NCI-H446 (cell line): ENCODE results near the gene BDKRB1.
A peak's percentile ranks its signal among the peaks of the same experiment; 100 is the strongest.
"Not testable (repeated sequence)": the region's sequence is repeated elsewhere in the genome, so short reads cannot be mapped to it uniquely, and the experiment has no call there.

Source experiments
- DNase-seq, 2 experiments: peaks; one replicate each; lab custom pipeline; 2025; lab: John Stamatoyannopoulos, UW

The BDKRB1 gene

DNA sequence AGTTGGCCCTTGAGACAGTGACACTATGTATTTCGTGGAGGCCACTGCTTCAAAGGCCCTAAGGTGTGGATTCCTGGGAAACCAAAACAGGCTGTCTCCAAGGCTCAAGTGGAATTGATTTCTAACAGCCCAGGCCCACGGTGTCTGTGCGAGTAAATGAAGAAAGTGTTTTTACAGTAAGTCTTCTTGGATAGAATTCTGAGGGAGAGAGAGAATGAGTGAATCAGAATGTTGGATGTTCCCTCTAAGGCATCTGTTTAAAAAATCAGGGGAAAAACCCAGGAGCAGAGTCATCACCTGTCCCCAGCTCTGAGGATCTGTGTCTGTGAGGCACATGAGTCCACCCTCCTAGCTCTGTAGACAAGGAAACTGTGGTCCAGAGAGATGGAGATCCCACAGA lies 22.3 kb upstream of the BDKRB1 start:
- DNase-seq: no peak

DNA sequence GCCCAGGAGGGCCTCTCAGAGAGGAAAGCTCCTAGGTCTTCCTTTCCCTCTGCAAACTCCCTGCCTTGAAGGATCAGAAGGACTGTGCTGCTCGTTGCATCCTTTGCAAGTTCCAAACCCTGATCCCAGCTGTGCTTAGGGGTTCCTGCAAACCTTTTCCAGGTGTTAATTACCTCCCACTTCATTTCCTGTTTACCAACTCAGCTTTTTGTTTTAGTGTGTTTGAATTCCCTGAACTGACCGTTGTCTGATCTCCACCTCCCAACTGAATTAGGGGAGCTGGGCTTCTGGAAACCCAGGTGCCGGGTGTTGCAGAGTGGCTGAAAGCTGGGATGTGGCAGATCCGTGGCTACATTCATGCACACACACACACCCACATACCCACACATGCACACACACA lies 20.6 kb upstream of the BDKRB1 start:
- DNase-seq: no peak

DNA sequence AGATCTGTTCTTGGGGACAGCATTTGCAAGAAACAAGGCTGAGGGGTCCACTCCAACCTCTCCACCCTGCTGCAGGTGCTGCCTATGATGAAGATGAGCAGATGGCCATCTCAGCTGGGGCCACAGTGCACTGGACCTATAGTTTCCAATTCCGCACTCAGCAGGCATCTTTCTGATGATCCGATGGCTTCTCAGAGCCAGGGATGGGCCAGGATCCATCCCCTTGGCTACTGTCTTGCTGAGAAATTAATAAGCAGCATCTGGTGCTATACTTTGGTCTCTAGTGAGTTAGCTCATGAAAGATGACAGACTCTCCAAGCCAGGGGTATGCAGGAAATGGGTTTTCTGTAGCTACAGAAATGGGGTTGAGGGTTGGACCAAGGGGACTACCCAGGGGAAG lies 18.4 kb upstream of the BDKRB1 start:
- peak in 1 of 2 experiments; percentile 70 for DNase-seq

DNA sequence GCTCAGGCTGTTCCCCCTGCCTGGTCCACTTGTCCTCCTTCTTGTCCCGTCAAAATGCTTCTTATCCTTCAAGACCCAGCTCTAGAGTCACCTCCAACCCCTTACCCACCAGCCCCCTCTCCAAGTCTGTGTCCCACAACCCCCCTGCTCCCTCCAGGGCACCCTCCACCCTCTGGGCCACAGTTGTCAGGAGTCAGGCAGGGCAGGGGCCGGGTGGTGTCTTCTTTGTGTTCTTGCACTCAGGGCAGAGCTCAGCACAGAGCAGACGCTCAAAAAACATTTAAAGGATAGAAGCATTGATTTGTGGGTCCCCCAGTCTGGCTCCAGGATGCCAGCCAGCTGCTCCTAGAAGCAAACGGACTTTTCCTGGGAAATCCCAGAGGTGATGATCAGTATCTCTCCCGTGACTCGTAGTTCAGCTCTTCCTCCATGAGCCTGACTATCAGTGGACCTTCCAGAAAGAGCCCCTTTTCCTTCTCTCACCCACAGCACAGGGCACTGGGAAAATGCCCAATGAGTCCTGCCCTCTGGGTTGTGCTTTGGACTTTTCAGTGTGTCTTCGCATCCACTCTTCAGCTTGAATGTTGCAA lies 17.2 kb upstream of the BDKRB1 start:
- DNase-seq: no peak

DNA sequence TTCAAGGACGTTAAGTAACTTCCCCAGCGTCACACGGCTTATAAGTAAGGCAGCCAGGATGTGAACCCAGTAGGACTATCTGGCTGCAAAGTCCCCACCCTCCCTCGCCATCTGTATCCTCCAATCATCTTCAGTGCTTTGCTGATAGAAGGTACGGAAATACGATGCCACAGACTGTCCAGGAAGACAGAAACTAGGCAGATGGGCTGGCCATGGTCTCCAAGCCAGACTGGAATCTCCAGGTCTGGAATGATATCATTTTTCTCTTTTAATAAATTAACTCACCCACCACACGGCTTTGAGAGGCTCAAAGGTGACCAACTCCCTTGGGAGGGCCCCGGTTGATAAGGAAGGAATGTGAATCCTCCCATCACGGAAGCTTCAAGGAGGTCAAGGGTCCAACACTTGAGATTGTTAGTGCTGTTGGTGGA lies 16.3 kb upstream of the BDKRB1 start:
- DNase-seq: no peak

DNA sequence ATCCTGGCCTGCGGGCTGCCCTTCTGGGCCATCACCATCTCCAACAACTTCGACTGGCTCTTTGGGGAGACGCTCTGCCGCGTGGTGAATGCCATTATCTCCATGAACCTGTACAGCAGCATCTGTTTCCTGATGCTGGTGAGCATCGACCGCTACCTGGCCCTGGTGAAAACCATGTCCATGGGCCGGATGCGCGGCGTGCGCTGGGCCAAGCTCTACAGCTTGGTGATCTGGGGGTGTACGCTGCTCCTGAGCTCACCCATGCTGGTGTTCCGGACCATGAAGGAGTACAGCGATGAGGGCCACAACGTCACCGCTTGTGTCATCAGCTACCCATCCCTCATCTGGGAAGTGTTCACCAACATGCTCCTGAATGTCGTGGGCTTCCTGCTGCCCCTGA lies 15.4 kb upstream of the BDKRB1 start:
- DNase-seq: no peak

DNA sequence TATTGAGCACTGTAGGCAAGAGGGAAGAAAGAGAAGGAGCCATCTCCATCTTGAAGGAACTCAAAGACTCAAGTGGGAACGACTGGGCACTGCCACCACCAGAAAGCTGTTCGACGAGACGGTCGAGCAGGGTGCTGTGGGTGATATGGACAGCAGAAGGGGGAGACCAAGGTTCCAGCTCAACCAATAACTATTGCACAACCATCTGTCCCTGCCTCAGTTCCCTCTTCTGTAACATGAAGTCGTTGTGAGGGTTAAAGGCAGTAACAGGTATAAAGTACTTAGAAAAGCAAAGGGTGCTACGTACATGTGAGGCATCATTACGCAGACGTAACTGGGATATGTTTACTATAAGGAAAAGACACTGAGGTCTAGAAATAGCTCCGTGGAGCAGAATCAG lies 13.9 kb upstream of the BDKRB1 start:
- no peak for DNase-seq

DNA sequence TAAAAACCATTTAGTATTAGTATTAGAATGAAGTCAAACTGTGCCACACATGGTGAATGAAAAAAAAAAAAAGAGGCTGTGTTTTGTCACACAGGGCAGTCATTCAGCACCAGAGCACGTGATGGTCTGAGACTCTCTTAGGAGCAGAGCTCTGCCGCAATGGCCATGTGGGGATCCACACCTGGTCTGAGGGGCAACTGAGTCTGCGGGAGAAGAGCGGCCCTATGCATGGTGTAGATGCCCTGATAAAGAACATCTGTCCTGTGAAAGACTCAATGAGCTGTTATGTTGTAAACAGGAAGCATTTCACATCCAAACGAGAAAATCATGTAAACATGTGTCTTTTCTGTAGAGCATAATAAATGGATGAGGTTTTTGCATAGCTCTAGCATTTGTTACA lies 12.2 kb upstream of the BDKRB1 start:
- no peak for DNase-seq

DNA sequence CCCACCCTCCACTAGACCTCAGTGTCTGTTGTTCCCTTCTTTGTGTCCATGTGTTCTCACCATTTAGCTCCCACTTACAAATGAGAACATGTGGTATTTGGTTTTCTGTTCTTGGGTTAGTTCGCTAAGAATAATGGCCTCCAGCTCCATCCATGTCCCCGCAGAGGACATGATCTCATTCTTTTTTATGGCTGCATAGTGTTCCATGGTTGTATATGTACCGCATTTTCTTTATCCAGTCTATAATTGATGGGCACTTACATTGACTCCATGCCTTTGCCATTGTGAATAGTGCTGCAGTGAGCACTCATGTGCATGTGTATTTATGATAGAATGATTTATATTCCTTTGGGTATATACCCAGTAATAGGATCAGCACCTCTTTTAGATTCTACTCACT lies 10.9 kb upstream of the BDKRB1 start:
- not testable (repeated sequence) for DNase-seq

DNA sequence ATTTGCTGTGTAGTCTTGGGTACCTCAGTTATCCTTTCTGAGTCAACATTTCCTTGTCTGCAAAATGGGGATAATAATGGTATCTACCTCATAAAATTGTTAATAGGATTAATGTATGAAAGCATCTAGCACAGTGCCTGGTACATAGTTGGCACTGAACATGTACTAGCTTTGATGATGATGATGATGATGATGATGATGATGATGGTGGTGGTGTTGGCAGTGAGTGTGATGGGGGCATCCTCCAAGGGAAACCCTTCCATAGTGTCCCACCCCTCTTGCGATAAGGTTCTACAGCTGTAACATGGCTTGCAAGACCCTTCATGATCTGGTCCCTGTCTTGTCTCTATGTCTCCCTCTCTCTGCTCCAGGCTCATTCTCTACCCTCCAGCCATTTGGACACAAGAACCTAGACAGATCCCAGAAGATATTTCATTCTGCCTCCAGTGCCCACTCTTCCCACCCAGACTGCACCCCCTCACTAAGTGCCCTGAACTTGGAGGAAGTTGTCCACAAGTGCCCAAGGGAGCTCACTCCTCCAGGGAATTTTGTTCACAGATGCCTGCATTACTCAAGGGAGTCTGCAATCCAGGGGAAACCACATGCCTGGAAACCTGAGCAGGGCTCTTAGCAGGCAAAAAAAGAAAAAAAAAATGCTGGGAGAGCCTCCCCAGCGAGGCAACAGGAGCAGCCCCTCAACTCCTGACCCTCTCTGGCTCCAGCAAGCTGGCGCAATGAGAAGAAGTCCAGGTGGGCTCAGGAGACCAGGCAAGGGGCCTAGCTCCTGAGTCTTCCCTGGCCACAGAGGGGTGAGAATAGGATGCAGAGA lies 10.1 kb upstream of the BDKRB1 start:
- DNase-seq: no peak

DNA sequence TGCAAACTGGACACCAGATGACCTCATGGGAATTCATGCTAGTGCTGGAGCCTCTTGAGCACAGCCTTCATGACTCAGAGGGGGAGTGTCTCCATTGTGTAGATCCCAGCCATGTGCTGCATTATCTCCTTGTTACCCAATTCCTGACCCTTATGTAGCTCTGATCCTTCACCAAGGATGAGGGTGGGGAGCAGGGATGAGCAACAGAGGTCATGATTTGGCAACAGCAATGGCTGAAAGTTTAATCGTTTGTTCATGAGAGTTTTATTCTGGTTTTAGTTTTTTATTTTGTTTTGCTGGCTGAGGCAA lies 9.5 kb upstream of the BDKRB1 start:
- no peak for DNase-seq

DNA sequence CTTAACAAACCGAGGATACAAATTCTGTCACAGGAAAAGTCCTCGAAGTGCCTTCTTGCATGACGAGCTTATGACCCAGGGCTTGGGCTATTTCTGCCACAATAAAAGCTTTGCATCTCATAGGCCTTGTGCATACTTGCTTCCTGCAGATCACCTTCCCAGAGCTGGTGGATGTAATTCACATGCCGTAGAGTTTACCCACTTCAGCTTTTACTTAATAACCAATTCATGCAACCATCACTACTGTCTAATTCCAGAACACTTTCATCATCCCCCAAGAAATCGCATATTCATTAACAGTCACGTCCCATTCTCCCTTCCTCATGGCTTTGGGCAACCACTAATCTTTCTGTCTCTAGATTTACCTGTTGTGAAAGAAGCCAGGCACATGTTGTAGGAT lies 9.0 kb upstream of the BDKRB1 start:
- DNase-seq: no peak

DNA sequence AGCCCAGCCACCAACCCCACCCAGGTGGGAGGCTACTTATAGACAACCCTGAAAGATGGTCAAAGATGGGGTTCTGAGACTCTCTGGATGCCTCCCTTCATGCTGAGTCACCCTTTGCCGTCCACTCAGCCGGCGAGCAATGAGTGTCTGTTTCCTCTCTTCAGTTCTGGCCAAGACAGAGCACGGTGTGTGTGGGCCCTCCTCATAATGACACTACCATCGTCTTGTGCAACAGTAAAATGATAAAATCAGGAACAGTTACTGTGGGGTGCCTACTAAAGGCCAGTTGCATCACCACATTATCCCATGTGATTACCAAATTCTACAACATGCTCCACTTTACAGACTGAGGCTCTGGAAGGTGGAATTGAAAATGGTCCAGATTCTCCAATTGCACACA lies 7.0 kb upstream of the BDKRB1 start:
- no peak for DNase-seq

DNA sequence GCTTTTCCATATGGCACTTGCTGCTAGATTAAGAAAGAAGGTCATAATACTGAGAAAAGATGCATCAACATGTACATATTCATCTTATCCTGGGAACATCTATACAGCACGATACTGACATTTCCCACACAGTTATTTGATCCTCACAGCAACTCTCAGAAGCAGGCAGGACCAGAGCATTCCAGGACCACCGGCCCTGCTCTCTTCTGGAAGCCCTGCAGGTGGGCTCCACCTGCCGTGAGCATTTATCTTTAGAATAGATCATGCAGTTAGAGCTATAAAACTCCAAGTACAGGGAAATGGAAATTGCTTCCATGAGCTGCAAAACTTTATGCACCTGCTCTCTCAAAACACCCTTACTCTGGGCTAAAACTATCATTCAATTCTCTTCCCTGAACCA lies 5.5 kb upstream of the BDKRB1 start:
- DNase-seq: no peak

DNA sequence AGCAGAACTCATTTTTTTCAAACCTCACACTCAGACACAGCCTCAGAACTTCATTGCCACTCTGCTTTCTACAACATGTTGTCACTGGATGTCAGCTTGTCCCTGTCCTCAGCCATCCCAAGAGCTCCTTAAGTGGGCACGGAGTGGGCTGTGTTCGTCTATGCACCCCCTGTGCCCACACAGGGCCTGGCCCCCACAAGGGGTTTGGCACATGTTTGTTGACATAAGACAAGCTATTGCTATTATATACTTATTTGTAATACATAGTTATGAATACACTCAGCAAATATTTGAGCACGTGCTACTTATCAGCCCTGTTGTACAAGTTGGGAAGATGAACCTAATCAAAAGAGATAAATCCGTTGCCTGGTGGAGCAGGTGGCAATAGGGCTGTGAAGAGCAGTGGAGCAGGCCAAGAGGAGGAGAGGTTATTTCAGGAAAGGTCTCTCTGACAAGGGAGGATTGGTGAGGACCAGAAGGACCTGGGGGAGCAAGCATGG lies 4.3 kb upstream of the BDKRB1 start:
- DNase-seq: no peak

DNA sequence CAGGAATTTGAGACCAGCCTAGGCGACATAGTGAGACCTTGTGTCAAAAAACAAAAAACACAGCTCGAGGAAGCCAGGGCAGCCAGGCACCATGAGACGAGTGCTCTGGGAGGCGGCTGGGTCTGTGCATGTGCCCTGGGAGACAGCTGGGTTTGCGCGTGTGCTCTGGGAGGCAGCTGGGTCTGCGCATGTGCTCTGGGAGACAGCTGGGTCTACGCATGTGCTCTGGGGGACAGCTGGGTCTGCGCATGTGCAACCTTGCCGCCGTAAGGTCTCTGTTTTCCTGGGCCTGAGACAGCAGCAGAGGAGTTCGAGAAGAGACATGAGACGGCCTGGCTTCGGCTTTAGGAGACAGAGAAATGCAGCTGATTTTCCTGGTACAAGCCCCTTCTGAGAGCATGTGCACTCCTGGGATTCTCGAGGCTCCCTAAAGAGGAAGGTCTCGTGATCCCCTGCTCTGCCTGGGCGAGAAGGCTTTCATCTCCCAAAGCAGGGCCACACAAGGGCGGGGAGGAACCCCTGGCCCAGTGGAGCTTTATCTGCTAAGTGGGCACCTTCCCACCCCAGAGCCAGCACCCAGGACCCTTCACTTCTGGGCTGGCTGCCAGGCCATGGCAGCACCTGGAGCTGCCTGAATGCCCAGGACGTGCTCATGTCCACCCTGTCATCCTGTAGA lies 3.5 kb upstream of the BDKRB1 start:
- DNase-seq: no peak

DNA sequence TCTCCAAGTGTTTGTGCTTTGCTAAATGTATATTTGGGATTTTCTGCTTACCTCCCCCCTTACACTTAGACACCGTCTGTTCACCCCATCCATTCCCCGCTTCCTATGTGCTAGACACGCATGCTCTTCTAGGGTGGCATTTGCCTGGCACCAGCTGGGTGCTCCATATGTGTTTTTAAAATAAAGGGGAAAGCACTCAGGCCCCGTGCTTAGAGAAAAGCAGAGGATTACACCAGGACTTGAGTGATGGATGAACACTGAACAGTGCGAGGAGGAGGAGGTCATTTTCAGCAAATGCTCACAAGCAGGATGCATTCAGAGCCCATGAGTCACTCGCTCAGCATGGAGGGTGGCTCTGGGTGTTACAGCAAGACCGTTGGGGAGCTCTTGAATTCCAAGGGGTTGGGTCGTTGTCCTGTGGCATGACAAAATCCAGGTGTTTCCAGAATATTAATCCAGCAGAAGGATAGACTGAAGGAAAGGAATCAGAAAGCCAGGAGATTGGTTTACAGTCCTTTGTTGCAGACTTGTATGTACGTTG lies 2.9 kb upstream of the BDKRB1 start:
- DNase-seq: no peak

DNA sequence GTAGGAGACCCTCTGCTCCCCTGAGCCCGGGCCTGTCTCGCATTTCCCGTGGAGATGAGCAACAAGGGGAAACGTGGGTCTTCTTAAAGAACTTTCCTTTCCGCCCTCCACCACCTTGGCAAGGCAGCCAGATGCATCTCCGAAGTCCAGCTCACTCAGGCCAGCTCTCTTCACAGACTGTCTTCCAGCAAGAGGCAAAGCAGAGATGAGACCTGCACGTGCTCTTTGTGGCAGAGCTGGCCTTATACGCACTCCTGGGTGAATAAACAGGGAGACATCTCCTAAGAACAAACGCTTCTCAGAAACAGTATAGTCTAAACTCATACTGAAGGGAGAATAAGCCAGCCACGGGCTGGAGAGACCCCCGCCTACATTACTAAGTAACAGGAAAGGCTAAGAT lies 1.3 kb upstream of the BDKRB1 start:
- DNase-seq: no peak

DNA sequence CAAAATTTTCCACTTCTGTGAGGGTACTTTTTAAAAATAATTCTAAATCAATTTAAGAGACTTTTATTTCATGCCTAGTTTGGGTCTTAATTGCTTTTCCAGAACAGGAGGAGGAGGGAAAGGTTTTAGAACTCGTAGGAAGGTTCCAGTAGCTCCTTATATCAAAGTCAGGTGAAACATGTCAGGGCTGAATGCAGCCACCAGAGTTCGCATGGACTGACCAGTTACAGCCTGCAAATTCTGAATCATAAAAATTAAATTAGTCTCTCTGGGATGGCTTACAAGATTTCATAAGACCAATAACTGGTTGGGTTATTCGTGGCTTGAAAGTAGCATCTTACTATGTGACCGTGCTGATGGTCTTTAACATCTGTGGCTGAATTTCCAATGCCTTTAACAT lies 397 bp downstream of the BDKRB1 start:
- DNase-seq: no peak

DNA sequence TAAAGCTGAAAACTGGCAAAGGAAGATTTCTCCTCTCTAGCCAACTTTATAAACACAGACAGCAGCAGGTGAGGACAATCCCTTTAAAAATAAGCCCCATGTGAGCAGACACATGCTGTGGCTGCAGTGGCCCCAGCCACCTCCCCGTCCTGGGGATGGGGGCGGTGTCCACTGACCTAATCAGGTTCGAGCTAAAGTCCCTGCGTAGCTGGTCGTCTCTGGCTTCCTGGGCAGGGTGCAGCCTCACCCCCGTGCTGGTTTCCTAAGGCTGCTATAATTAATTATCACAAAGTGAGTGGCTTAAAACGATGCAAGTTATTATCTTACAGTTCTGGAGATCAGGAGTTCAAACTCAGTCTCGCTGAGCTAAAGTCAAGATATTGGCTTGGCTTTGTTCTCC lies 1.0 kb downstream of the BDKRB1 start:
- DNase-seq: no peak

DNA sequence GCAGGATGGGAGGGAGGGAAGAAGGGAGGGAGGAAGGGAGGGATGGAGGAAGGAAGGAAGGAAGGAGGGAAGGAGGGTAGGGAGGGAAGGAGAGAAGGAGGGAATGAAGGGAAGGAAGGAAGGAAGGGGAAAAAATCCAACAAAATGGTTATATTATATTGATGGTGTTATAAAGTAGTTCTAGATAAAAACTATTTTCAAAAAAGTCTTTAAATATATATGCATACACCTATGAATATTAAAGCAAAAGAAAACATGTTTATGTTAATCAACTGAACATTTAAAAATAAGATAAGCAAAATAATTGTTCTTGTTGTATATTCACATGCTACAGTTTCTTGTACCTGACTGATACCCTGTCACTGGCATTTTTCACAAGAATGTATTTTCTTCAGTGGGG lies 1.9 kb downstream of the BDKRB1 start:
- no peak for DNase-seq

DNA sequence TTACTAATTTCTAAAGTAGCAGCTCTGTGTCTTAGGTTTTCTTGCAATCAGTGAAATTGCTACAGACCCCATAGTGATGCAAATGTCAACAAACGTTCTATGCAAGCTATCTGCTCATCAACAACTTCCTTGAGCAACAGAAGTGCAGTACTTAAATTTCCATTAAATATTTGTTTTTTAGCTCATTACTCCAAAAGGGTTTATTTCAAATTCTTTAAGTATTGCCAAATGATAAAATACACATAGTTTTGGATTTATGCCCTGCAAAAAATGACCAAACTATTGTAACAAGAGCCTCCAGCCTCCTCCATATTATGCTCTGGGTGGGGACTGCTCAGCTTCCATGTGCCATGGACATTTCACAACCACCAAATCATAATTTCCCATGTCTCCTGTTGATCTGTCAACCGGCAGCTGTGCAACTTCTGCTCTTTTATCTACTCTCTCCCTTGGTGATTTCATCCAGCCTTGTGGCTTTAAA lies 4.4 kb downstream of the BDKRB1 start:
- no peak for DNase-seq

DNA sequence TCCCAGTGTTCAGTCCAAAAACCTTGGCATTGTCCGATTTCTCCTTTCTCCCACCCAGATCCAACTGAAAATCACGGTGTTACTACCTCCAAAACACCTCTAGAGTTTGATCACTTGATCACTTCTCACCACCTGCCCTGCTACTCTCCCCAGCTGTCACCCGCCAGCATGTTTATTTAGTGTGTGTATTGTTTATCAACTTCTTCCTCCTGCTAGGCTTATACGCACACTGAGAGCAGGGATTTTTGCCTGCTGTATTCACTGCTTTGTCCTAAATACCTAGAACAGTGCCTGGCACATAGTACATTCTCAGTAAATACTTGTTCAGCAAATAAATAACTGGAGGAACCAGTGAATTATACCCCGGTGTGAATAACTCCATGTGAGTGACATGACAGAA lies 5.0 kb downstream of the BDKRB1 start:
- no peak for DNase-seq
